Thyroid gland (tissue), 4 donors: ENCODE measurements around the gene RAD23B.

Experiments
- CTCF ChIP-seq, 6 experiments: fragments of 200-600 bp in 3 of 6; fragments of 450-650 bp in 3 of 6; sonication (generic) in 3 of 6; IDR thresholded peaks; one replicate each; pipeline ENCODE4 v1.5.1; 2016 to 2019; ENCODE audit warnings: antibody characterized with exemption in 6 of 6, mild to moderate bottlenecking in 2 of 6, inconsistent platforms in 1 of 6, moderate library complexity in 1 of 6
- POLR2A ChIP-seq, 2 donors: fragments of 450-650 bp; IDR thresholded peaks; one replicate each; pipeline ENCODE4 v1.6.1; 2017; ENCODE audit warnings: antibody characterized with exemption in 2 of 2, mild to moderate bottlenecking in 2 of 2, moderate library complexity in 1 of 2

- TF ChIP-seq CTCF (IDR thresholded peaks at IDR 0.05) (no peak), POLR2A (IDR thresholded peaks at IDR 0.05) (no peak)
These were observed 75.9 kb downstream of the RAD23B start for GRCh38 chr9:107358986-107359385.
